ENCODE measurements around the gene TNFRSF17. TPM values are rescaled to one million over a fixed set of nuclear protein-coding genes. Genes with fewer than 3 reads are reported as not detected.
A peak's percentile ranks its signal among the peaks of the same experiment; 100 is the strongest.

TNFRSF17 gene
- total and polyA plus RNA-seq, 2 of the 13 experiments (the other 11 are each of a cell fraction or from before 2014, with no cell fraction given) = not detected

DNA sequence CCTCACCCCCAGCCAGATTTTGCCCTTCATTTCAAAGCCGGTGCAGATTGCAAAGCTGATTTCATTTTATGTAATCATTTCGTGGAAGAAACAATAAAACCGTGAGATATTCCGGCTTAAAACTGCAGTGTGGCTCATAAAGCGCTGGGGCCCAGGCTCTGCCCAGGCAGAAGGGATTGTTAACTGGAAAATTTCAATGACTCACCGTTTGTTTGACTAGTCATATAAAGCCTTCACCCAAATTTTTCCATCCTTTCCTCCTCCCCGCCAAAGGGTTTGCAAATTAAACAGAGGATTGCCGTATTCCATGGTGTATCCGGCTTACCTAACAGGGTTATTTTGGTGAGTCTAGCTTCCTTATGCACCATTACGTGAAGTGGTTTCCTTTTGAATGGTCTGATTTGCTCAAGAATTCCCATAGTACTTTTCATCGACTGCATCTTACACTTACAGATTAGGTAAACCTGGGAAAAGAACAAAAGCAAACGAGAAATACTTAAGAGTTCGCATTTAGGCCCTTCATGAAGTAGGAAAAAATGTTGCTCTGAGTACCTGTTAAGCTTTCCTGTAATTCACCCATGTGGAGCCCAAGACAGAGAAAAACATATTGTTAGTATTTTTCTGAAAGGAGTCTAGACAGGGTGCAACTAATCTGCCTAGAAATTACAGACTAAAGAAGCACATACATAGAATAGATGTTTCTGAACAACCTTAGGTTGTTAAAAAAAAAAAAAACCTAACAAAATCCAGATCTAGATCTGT is 48.3 kb upstream of the TNFRSF17 start (continued):
- TF ChIP-seq, protein P1, sequence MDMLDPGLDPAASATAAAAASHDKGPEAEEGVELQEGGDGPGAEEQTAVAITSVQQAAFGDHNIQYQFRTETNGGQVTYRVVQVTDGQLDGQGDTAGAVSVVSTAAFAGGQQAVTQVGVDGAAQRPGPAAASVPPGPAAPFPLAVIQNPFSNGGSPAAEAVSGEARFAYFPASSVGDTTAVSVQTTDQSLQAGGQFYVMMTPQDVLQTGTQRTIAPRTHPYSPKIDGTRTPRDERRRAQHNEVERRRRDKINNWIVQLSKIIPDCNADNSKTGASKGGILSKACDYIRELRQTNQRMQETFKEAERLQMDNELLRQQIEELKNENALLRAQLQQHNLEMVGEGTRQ (IDR thresholded peaks at IDR 0.05; ENCODE audit: low read depth, low read length) = no peak
- TF ChIP-seq, protein P1 (CRISPR knock-in tag; IDR thresholded peaks at IDR 0.05; ENCODE audit: borderline replicate concordance) = 0 out of 2 replicates have a peak, but pooled peaks have one; percentile 29
- TF ChIP-seq, protein P2, sequence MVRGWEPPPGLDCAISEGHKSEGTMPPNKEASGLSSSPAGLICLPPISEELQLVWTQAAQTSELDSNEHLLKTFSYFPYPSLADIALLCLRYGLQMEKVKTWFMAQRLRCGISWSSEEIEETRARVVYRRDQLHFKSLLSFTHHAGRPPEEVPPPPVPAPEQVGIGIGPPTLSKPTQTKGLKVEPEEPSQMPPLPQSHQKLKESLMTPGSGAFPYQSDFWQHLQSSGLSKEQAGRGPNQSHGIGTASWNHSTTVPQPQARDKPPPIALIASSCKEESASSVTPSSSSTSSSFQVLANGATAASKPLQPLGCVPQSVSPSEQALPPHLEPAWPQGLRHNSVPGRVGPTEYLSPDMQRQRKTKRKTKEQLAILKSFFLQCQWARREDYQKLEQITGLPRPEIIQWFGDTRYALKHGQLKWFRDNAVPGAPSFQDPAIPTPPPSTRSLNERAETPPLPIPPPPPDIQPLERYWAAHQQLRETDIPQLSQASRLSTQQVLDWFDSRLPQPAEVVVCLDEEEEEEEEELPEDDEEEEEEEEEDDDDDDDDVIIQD (CRISPR knock-in tag; IDR thresholded peaks at IDR 0.05; ENCODE audit: low read depth) = no peak; the same call in 1 of the 2 replicates
- TF ChIP-seq ATF7-NPFF (CRISPR knock-in tag; IDR thresholded peaks at IDR 0.05; ENCODE audit: low read depth) = no peak; the same call in 1 of the 2 replicates
- TF ChIP-seq ZNF678 (CRISPR knock-in tag; IDR thresholded peaks at IDR 0.05) = no peak
- TF ChIP-seq, protein P3, sequence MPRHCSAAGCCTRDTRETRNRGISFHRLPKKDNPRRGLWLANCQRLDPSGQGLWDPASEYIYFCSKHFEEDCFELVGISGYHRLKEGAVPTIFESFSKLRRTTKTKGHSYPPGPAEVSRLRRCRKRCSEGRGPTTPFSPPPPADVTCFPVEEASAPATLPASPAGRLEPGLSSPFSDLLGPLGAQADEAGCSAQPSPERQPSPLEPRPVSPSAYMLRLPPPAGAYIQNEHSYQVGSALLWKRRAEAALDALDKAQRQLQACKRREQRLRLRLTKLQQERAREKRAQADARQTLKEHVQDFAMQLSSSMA (CRISPR knock-in tag; IDR thresholded peaks at IDR 0.05) = no peak; the same call in 1 of the 2 replicates
- TF ChIP-seq, protein P4, sequence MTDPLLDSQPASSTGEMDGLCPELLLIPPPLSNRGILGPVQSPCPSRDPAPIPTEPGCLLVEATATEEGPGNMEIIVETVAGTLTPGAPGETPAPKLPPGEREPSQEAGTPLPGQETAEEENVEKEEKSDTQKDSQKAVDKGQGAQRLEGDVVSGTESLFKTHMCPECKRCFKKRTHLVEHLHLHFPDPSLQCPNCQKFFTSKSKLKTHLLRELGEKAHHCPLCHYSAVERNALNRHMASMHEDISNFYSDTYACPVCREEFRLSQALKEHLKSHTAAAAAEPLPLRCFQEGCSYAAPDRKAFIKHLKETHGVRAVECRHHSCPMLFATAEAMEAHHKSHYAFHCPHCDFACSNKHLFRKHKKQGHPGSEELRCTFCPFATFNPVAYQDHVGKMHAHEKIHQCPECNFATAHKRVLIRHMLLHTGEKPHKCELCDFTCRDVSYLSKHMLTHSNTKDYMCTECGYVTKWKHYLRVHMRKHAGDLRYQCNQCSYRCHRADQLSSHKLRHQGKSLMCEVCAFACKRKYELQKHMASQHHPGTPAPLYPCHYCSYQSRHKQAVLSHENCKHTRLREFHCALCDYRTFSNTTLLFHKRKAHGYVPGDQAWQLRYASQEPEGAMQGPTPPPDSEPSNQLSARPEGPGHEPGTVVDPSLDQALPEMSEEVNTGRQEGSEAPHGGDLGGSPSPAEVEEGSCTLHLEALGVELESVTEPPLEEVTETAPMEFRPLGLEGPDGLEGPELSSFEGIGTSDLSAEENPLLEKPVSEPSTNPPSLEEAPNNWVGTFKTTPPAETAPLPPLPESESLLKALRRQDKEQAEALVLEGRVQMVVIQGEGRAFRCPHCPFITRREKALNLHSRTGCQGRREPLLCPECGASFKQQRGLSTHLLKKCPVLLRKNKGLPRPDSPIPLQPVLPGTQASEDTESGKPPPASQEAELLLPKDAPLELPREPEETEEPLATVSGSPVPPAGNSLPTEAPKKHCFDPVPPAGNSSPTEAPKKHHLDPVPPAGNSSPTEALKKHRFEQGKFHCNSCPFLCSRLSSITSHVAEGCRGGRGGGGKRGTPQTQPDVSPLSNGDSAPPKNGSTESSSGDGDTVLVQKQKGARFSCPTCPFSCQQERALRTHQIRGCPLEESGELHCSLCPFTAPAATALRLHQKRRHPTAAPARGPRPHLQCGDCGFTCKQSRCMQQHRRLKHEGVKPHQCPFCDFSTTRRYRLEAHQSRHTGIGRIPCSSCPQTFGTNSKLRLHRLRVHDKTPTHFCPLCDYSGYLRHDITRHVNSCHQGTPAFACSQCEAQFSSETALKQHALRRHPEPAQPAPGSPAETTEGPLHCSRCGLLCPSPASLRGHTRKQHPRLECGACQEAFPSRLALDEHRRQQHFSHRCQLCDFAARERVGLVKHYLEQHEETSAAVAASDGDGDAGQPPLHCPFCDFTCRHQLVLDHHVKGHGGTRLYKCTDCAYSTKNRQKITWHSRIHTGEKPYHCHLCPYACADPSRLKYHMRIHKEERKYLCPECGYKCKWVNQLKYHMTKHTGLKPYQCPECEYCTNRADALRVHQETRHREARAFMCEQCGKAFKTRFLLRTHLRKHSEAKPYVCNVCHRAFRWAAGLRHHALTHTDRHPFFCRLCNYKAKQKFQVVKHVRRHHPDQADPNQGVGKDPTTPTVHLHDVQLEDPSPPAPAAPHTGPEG (CRISPR knock-in tag; IDR thresholded peaks at IDR 0.05) = peak; percentile 42; the same call in 1 of the 2 replicates
- no peak for TF ChIP-seq ZNF205 (CRISPR knock-in tag; IDR thresholded peaks at IDR 0.05)
- peak; percentile 47 for TF ChIP-seq NCOA2 (CRISPR knock-in tag; IDR thresholded peaks at IDR 0.05)
- TF ChIP-seq JUNB (CRISPR knock-in tag; IDR thresholded peaks at IDR 0.05; ENCODE audit: borderline replicate concordance) = peak; percentile 87; the same call in 1 of the 2 replicates
- no peak for TF ChIP-seq HMGA1 (CRISPR knock-in tag; conservative IDR thresholded peaks at IDR 0.05)
- TF ChIP-seq EP300 (IDR thresholded peaks at IDR 0.05; ENCODE audit: low read depth in 2 of 2, low read length in 2 of 2) = peak in 1 of 2 experiments; percentile 94; a peak in 3 of 4 replicates
- no peak for TF ChIP-seq EP300 (CRISPR knock-in tag; IDR thresholded peaks at IDR 0.05; ENCODE audit: borderline replicate concordance)
- TF ChIP-seq, protein P5, sequence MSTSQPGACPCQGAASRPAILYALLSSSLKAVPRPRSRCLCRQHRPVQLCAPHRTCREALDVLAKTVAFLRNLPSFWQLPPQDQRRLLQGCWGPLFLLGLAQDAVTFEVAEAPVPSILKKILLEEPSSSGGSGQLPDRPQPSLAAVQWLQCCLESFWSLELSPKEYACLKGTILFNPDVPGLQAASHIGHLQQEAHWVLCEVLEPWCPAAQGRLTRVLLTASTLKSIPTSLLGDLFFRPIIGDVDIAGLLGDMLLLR (CRISPR knock-in tag; IDR thresholded peaks at IDR 0.05) = no peak
- no peak for TF ChIP-seq PHB2 (IDR thresholded peaks at IDR 0.05; ENCODE audit: partially characterized antibody)
- no peak for TF ChIP-seq SOX5 (CRISPR knock-in tag; IDR thresholded peaks at IDR 0.05; ENCODE audit: borderline replicate concordance)
- TF ChIP-seq SYNCRIP (IDR thresholded peaks at IDR 0.05; ENCODE audit: insufficient read depth, low read depth, low read length) = no peak

Data from HepG2 (cell line).